ENCODE results near the gene PTPN14.
A peak's percentile ranks its signal among the peaks of the same experiment; 100 is the strongest.

The PTPN14 gene

DNA sequence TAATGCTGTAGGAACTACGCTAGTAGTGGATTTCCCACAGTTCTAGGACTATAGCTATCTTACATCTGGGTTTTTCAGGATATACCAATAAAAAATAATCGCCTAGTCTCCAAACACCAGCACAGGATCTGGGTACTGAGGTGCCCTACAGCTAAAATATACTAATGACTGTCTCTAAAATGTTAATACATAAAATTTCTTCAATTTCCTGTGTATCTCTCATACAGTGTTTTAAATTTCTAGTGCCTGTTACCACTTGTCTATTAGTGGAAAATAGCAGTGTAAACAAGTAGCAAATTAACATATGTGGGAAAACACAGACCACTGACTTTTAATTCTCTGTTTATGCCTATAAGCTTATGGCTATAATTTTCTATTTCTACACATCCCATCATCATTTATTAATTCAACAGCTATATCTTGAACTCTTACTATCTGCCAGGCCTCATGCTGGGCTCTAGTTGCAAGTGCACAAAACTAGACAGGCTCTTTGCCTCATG, 16.1 kb upstream of the PTPN14 start:
- no peak for DNase-seq

DNA sequence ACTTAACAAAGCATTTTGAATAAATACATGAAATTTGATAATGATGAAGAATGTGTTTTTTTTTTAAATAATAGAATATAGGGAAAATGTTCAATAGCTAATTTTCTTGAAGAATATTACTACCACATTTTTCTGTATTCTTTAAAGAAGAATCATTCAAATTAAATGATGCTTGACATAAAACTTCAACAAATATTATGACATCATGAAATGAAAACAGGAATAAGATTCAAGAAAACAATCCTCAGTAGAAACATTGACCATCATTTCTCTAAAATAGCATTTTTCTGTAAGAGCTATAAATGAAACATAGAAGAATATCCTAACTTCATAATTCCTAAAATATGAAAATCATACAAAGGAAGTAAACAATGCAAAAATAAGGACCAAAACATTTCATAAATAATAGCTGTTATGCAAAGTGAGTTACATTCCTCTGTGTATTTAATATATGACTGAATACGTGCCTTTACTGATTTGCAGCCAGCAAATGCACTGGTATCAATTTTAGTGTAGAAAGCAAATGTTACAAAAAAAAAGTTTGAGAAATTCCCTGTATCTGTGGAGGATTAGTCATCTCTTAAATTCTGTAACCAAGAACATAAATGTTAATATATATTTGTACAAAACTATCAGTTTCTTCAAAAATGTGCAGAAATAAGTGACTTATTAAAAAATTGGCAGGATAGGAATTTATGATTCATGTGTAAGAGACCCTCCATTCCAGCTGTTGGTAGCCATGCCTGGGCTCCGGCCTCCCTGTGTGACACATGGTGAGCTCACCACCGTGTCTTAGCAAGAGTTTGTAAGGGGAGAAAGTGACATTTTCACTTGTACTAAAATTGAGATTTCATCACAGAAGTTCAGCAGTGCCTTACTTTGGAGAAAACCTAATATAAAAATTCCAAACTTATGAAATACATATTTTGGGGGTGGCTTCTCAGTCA, 15.0 kb upstream of the PTPN14 start:
- DNase-seq, result no peak

DNA sequence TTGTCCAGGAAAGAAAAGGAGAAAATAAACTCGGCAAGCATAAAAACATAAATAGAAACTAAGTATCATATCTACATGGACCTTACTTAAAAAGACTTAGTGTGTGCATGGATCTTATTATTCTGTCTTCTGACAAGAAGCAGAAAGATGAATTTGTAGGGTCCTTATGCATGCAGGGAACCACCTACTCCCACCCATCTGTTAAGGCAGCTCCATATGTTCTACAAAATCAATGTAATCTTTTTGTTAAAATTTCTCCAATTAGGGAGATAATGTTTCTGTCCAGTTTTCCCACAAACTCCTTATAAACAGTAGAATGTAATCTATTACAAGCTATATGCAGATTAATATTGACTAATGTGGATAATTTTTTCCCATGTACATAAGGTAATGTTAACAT, 13.9 kb upstream of the PTPN14 start:
- no peak for DNase-seq

DNA sequence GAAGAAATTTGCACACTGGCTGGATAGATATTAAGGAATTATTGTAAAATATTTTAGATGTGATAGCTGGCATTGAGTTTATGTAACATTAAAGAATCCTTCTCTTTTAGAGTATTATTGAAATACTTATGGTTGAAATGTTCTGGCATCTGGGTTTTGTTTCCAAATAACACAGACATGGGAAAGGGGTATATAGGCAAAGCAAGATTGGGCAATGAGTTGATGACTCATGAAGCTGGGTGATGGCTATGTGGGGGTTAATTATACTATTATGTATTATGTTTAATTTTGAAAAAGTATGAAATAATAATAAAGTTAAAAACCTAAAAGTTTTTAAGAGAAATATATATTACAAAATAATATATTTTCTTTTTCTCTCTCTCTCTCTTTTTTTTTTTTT, 12.5 kb upstream of the PTPN14 start:
- no peak for DNase-seq

DNA sequence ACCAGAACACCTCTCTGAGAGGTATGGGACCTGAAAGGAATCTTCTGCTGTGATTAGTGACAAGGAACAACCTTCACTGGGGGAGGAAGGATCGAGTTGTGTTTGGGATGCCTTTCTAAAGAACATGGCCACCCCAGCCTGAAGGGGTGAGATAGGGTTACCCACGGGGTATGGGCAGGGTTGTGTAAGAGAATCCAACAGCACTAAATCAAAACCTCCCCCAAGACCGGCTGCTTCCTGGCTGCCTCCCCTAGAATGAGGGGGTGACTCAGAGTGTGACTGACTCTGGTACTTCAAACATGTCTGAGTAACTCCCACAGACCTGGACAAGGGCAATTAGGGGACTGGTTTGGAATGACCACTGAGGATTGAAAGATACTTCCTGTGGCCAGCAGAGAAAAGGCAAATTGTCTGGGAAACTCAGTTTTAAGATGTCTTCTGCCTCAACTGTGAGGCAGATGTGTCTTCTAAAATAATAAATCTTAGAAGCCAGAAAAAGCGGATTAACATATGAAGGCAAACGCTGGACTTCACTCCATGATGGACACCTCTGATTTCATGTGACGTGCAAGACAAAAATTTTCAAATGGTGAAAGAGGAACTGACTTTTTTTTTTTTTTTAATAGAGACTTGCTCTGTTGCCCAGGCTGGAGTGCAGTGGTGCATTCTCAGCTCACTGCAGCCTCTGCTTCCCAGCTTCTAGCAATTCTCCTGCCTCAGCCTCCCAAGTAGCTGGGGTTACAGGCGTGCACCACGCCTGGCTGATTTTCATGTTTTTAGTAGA, 6.7 kb upstream of the PTPN14 start:
- peak; percentile 25 for DNase-seq

DNA sequence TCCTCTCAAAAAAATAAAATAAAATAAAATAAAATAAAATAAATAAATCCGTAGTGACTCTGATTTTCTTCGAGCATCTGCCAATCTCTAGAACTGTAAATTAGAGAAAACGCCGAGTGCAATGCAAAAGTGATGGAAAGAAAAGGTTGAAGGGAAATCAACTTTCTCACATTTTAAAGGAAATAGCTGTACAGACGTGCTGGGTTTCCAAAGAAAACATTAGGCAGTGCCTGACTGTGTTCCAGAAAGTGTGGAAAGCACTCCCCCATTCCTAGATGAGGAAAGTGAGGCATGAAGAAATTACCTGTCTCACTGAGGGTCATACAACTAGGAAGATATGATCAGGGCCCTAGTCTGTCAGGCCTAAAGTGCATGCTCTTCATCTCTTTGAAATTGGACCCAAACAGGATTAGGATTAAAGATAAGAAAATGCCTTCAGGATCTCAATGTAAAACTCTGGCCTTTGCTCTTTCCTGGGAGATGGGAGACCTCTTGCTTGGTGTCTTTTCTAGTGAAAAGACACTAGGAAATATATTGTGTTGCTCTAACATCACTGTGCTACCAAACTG, 1.8 kb upstream of the PTPN14 start:
- no peak for DNase-seq

DNA sequence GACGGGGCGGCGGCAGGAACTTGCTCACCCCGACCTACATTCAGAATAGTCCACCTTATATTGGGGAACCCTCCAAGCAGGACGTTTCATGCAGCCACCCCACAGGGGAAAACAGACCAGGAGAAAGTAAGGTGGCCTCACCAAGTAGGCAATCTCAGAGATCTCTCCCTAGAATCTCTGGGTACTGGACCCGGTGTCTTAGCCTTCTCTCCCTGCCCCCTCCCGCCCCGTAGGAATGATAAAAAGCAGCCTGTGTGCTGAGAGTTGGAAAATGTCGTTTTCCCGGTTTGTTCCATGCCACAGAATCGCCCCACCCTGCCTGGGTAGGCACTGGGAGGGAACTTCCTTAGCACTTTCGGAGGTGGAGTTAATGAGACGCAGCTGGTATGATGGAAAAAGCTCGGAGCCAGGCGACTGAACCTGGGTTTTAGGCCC, 789 bp upstream of the PTPN14 start:
- DNase-seq, result no peak

DNA sequence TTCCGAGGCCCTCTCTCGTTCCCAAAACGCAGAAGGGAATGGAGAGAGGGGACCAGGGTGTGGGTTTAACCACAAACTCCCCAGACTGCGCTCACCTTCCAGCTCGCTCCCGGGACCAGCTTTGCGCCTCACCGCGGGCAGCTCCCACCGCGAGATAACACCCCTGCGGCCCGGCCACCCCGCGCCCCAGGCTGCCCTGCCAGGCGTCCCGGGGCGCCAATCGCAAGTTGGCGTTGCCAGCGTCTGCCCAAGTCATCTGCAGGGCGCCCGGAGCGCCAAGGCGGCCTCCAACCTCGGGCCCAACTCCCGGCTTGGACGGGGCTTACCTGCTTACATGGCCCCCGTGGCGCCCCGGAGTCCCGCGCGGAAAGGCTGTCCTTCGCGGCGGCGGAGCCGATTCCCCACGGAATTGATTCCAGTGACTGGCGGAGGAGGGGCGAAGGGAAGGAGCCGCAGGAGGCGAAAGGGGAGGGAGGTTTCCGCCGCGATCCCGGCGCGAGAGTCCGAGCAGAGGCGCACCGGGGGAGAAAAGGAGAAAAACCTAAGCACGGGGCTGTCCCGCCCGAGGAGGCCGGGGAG, 456 bp downstream of the PTPN14 start:
- DNase-seq, result no peak

DNA sequence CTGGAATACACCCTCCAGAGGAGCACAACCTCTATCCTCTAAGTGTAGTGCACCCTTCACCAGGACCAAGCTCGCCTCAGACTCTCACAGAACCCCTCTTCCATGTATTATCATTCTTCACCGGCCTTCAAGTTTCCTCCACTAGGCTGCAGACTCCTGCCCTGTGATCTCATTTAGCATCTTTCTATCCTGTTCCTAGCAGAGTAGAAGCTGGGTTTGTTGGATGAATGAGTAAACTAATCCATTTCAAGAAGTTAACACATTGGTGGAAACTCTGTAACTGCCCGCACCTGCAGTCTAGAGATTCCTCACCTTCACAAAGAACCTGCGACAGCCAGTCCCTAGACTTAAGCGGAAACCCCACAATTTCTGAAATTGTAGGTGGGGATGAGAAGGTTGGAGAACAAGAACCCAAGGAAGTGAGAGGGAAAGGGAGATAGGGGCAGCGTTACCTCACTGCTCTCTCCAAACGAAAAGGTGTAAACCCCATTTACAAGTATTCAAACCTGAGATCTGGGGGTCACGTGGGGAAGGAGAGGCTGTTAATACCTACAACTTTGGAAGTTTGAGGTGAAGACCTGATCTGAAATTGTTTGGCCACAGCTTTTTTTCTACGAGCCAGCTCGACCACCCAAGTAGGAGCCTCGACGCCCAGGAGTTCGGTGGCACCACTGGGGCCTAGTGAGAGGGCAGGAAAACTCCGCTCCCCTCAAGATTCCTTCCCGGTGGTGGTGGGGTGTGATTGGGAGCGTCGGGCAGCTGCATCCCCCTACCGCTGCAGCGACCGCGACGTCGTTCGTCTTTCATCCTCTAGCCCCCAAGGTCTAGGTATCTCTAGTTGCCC, 1.2 kb downstream of the PTPN14 start:
- DNase-seq, result no peak

DNA sequence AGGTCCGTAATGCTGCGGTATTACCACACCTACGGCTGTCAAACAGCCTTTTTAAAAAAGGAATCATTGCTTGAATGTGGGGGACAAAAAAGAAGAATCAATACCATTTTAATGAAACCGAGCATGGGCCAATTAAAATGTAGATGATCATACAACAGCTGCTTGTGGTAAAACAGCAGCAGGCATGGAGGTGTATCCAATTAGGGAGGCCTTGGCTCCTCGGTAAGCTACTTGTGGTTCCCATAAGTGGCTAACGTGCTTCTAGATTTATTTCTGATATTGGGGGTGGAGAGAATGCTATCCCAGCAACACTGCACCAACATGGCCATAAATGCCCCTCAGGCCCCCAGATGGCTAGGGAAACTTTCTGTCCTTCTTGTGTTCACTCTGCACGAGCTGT, 1.8 kb downstream of the PTPN14 start:
- no peak for DNase-seq

DNA sequence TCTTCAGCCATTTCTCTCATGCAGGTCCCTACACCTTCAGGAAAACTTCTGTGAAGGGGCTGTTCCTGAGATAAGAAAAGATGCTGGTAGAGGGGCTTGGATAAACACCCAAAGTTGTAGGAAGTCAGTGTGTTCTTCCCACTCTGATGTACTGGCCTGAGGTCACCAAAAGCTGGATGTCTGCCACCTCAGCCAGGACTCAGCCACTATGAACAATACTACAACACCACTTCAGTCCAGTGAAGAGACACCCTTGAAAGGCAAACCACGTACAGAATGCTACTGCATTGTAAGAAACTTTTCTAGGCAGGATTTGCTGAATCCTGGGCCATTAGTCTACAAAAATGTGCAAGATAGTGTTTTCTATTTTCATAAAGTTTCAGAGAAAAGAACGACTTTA, 2.4 kb downstream of the PTPN14 start:
- no peak for DNase-seq

DNA sequence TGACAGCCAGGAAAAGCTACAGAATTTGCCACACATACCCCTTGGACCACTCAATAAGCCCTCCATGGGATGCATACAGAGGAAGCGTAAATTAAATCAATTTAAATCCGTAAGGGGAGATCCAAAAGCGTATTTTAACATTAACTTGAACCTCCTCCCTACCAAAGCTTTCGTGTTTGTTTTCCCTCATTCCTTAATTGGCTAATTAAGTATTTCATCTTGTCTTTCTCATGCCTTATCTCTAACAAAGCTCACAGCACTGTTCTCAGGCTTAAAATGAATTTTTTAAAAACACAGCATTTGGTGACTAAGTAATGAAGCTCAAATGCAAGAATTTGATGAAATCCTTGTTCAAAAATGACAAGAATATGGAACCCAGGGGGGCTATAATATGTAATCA, 3.1 kb downstream of the PTPN14 start:
- DNase-seq, result no peak

DNA sequence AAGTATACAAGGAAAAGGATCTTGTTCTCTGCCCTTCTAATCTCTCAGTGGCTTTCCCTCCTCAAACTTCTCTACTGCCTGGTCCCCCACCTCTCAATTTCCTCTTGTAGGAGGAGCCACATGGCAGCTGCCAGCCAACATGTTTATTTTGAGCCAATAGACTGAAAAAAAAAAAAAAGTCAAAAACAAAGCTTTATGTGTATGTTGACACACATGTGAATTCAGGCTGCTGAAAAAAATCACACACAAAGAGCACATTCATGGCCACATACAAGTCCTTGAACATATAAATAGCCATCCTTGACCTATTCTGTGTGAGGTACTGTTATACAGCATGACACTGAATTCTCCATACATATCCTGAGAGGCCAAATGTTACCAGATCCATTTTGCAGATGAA, 3.7 kb downstream of the PTPN14 start:
- DNase-seq, result no peak

DNA sequence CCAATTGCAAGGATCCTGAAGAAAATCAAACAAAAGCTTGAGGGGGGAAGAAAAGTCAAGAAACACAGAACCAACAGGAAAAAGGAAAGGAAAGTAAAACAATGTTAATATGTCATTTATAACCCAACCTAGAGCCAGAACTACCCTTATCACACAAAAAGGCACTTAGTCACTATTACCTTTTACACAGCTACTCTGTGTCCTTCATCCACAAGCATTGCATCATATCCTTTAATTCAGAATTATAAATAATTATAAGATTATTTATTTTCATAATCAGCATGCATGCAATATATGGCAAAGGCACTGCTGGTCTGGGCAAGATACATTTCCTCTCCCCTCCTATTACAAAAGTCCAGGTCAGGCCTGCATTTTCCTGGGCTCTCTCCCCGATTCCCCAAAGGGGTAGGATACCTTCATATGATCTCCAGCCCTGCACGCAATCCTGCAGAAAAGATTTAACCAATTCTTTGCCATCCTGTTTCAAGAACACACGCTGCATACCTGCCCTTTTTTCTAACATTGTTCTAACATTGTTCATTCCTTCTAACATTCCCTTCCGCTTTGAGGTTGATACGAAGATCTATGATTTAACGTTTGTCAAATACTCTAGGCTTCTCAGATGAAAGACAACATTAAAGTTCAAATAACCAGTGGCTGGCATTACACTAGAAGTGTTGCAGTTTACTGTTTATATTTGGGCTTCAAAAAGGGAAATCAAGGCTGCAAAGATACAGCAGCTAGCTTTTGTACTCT, 4.3 kb downstream of the PTPN14 start:
- no peak for DNase-seq

DNA sequence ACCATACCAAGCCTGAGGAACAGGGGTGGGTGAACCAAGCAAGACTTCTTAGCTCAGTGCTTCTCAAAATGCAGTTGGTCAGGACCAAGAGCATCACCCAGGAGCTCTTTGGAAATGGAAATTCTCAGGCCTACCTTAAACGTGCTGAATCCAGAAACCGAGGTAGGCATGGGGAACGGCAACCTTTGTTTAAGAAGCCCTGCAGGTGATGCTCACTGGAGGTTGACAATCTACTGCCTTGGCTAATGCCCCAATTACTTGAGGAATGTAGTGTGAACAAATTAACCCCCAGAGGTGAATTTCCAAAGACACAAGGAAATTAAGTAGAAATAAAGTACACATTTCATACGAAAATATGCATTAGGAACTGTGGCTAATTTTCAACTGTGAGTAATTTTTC, 5.3 kb downstream of the PTPN14 start:
- no peak for DNase-seq

DNA sequence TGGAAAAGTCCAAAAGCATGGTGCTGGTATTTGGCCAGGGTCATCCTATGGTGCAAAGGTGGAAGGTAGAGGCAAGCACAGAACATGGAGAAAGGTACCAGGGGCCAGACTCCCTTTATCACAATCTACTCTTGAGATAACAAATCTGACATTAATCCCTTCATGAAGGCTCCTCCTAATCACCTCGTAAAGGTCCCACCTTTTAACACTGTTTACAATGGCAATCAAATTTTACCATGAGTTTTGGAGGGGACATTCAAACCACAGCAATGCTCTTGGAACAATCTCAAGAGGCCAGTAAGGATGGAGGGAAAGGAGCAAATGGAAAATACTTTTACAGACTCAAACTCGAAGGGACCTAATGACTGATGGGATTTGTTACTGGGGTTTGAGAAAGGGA, 6.1 kb downstream of the PTPN14 start:
- no peak for DNase-seq

DNA sequence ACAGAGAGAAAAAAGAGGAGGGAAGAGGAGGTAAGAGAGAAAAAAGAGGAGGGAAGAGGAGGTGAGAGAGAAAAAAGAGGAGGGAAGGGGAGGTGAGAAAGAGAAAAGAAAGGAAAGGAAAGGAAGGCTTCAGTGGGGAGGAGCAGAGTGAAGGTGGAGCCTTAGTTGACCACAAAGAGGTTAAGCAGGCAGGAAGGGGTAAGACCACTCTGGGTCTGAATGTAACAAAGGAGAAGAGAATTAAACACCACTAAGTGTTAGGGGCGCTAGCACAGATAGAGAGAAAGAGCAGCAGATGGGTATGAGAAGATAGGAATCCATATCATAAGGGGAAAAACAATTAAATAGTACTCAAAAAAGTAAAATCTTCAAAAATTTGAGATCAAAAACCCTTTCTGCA, 6.6 kb downstream of the PTPN14 start:
- no peak for DNase-seq

DNA sequence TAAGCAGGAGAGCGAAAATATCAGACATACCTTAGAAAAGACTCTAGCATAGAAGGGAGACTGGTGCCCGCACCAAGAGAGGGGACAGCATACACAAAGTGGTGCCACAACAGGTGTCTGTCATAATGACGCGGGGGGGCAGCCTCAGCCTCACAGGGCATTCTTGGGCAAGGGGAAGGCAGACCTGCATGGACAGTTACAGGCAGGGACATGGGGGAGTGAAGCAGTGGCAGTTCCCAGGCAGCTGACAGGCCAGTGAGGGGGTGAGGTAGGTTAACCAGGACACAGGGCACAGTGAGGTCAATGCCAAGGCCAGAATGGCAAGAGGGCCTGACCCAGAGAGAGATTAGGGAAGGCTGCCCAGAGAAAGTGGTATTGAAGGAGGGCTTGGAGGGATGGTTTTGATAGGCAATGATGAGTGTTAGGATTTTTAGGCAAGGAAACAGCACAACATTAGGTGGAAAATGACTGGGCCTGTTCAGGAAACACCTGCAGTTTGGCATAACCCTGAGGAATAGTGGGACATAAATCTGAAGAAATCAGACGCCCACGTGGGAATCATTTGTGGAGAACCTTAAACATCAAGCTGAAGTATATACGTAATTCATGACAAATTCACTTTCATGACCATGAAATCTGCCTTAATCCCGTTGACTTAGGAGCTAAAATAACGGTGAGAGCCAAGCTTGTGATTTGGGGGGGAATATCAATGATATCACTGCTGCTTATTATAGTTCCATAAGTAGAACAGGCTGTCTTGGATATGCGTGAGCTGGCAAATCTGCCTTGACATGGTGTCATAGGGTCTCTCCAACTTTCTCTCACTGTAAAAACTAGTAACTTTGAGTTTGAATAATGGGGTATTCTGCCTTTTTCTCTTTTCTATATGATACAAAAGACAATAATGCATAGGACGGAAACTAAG, 8.9 kb downstream of the PTPN14 start:
- DNase-seq, result no peak

DNA sequence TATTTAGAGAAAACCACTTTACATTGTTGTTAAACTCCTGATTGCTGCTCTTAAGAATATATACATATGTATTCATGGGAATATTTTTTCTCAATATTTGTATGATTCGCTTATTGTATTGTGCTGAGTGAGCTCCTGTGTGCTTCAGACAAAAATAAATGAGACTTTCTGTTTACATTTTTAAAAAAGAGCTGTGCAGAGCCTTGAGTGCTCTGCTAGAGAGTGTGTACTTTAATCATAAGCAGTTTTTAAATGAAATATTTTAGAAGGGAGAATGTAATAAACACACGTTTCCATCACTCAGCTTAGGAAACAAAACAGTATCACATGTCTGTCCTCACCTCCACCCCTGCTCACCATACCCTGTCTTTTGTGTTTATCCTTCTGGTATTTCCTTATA, 9.7 kb downstream of the PTPN14 start:
- no peak for DNase-seq

DNA sequence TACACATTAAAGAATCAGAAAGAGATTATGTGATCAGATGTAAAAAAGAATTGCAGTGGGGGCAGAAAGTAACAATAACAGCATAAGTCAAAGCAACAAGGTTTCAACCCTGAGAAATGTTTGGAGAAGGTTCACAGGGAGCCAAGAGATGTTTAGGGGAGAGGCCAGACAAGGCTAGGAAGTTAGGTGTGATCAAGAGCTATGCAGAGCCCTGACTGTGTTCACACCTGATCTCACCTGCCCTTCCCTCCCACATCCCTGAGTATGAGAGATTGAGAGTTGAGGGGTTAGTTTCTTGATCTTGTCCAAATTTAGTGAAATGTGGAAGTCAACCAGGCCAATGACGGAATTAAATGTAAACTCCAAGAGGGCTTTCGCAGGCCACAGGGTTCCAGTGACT, 10.2 kb downstream of the PTPN14 start:
- DNase-seq, result no peak

Measured in OCI-M1 (cell line).